ENCODE results near the gene CCNO.

The CCNO gene

GRCh38 chr5:55241746-55242145 is 8.3 kb upstream of the CCNO start:
- no peak for TF ChIP-seq CTCF (conservative IDR thresholded peaks at IDR 0.05; ENCODE audit: low read depth)
- H3K27ac ChIP-seq = no peak overlapping the region
- no peak for DNase-seq (ENCODE audit: low spot score)
- POLR2A ChIA-PET (ENCODE audit: low non-redundant PET) = no interaction called here
- CTCF ChIA-PET = no interaction called here

GRCh38 chr5:55236800-55237199 is 3.4 kb upstream of the CCNO start:
- ChIA-PET CTCF (interaction anchor here (0.6 to 0.7 kb wide), 3 partner anchors 14 to 130 kb away, joined by 3 to 5 read pairs (median 4); no protein-coding TSS in a partner anchor), POLR2A (ENCODE audit: low non-redundant PET) (no interaction called here)
- no peak for TF ChIP-seq CTCF (conservative IDR thresholded peaks at IDR 0.05; ENCODE audit: low read depth)
- no peak overlapping the region for H3K27ac ChIP-seq
- no peak for DNase-seq (ENCODE audit: low spot score)

GRCh38 chr5:55234121-55234700 is 803 bp upstream of the CCNO start:
- DNase-seq (ENCODE audit: low spot score) = peak; percentile 52
- ChIA-PET POLR2A (ENCODE audit: low non-redundant PET) (interaction anchor here (0.6 to 1.3 kb wide), 3 partner anchors 31 to 73 kb away, joined by 3 to 5 read pairs (median 3); partner anchors contain the start of genes DHX29 and MTREX), CTCF (interaction anchor here (0.5 to 1.9 kb wide), 7 partner anchors 8 to 890 kb away, joined by 3 to 9 read pairs (median 3); no protein-coding TSS in a partner anchor)
- TF ChIP-seq CTCF (conservative IDR thresholded peaks at IDR 0.05; ENCODE audit: low read depth) = no peak
- peak overlapping the region; percentile 91 for H3K27ac ChIP-seq

GRCh38 chr5:55232271-55232984 is 980 bp downstream of the CCNO start:
- CTCF ChIA-PET = interaction anchor here (0.6 to 2.4 kb wide), 9 partner anchors 17 to 343 kb away, joined by 3 to 16 read pairs (median 3); partner anchors contain the start of gene GPX8
- H3K27ac ChIP-seq = peak overlapping the region; percentile 91
- DNase-seq (ENCODE audit: low spot score) = peak; percentile 81
- TF ChIP-seq CTCF (conservative IDR thresholded peaks at IDR 0.05; ENCODE audit: low read depth) = no peak
- POLR2A ChIA-PET (ENCODE audit: low non-redundant PET) = interaction anchor here (0.7 kb wide), 1 partner anchor 75 kb away, joined by 3 read pairs; the partner anchor contains the start of genes DHX29 and MTREX

- ChIA-PET POLR2A (ENCODE audit: low non-redundant PET) (interaction anchor here (0.5 kb wide), 1 partner anchor 49 kb away, joined by 3 read pairs; no protein-coding TSS in a partner anchor), CTCF (interaction anchor here (0.6 to 2.4 kb wide), 6 partner anchors 36 to 176 kb away, joined by 3 to 16 read pairs (median 3); partner anchors contain the start of gene GPX8)
- H3K27ac ChIP-seq = peak overlapping the region; percentile 91
- no peak for TF ChIP-seq CTCF (conservative IDR thresholded peaks at IDR 0.05; ENCODE audit: low read depth)
- DNase-seq (ENCODE audit: low spot score) = no peak
Measured at GRCh38 chr5:55231919-55232270, 1.5 kb downstream of the CCNO start.

All from RWPE1 (cell line).